Measurements from ENCODE around the gene BEST3.

BEST3 gene

GRCh38 chr12:69698769-69699540 is at the start of gene BEST3:
Gene BEST3, minus strand, starts transcription at chr12:69699303. Its CDS starts 1,505 bp downstream, at chr12:69697798.
- no peak for DNase-seq (ENCODE audit: low spot score)

- DNase-seq (ENCODE audit: low spot score), result no peak
These were observed 45.0 kb upstream of the BEST3 start for GRCh38 chr12:69744109-69744508.

GRCh38 chr12:69739287-69740191 is 40.4 kb upstream of the BEST3 start:
- peak; percentile 63 for DNase-seq (ENCODE audit: low spot score)

- DNase-seq (ENCODE audit: low spot score), result peak; percentile 83
These were observed 39.5 kb upstream of the BEST3 start, which contains the start of gene RAB3IP for GRCh38 chr12:69738351-69739286. Gene RAB3IP, plus strand, starts transcription at chr12:69738860. Its CDS starts 16,549 bp downstream, at chr12:69755409.

GRCh38 chr12:69733638-69734037 is 34.5 kb upstream of the BEST3 start:
- DNase-seq (ENCODE audit: low spot score), result no peak

GRCh38 chr12:69732088-69732487 is 33.0 kb upstream of the BEST3 start:
- no peak for DNase-seq (ENCODE audit: low spot score)

- no peak for DNase-seq (ENCODE audit: low spot score)
These were observed 27.8 kb upstream of the BEST3 start for GRCh38 chr12:69726922-69727321.

GRCh38 chr12:69720750-69721149 is 21.6 kb upstream of the BEST3 start:
- DNase-seq (ENCODE audit: low spot score), result no peak

- no peak for DNase-seq (ENCODE audit: low spot score)
These were observed 20.5 kb upstream of the BEST3 start for GRCh38 chr12:69719336-69720316.

GRCh38 chr12:69714542-69714941 is 15.4 kb upstream of the BEST3 start:
- no peak for DNase-seq (ENCODE audit: low spot score)

- no peak for DNase-seq (ENCODE audit: low spot score)
These were observed 13.7 kb upstream of the BEST3 start for GRCh38 chr12:69712826-69713225.

- no peak for DNase-seq (ENCODE audit: low spot score)
These were observed 9.5 kb upstream of the BEST3 start for GRCh38 chr12:69708649-69709048.

- no peak for DNase-seq (ENCODE audit: low spot score)
These were observed 5.3 kb upstream of the BEST3 start for GRCh38 chr12:69704357-69704756.

GRCh38 chr12:69703146-69703642 is 4.1 kb upstream of the BEST3 start:
- DNase-seq (ENCODE audit: low spot score), result no peak

- peak; percentile 64 for DNase-seq (ENCODE audit: low spot score)
These were observed 2.7 kb upstream of the BEST3 start for GRCh38 chr12:69701826-69702225.

- no peak for DNase-seq (ENCODE audit: low spot score)
These were observed 1.0 kb downstream of the BEST3 start for GRCh38 chr12:69698054-69698453.

GRCh38 chr12:69694123-69694522 is 5.0 kb downstream of the BEST3 start:
- no peak for DNase-seq (ENCODE audit: low spot score)

GRCh38 chr12:69689638-69690037 is 9.5 kb downstream of the BEST3 start:
- DNase-seq (ENCODE audit: low spot score), result no peak

- peak; percentile 49 for DNase-seq (ENCODE audit: low spot score)
These were observed 10.4 kb downstream of the BEST3 start for GRCh38 chr12:69688471-69689427.
